ENCODE results near the gene RTN1. TPM values are rescaled to one million over a fixed set of nuclear protein-coding genes. Genes with fewer than 3 reads are reported as not detected.

The RTN1 gene
- total and polyA plus RNA-seq, 10 of the 15 experiments (the other 5 are each of a cell fraction or from before 2014, with no cell fraction given) = 0.03 to 0.55 (median 0.13) TPM; not detected in 4

- intact Hi-C loops (cut with micrococcal nuclease; ENCODE audit: unreplicated experiment) (no loop called here), in situ Hi-C loops (cut with MboI) (no loop called here)
- no peaks in the 10 kb centered on the region; the same call in 1 of the 2 replicates for H3K4me1 ChIP-seq (ENCODE audit: control insufficient read depth, insufficient read depth, low read length)
- ATAC-seq (no peak), FAIRE-seq (no peak), DNase-seq (ENCODE audit: low read depth, low spot score) (no peak)
- 31% methylated on average over 40 of the region's 44 CpGs for WGBS (ENCODE audit: insufficient coverage, insufficient replicate concordance, low lambda C conversion rate, missing lambda C conversion rate)
- no peak overlapping the region for H2AFZ ChIP-seq (ENCODE audit: control insufficient read depth, low read depth, low read length)
- no peaks in the 10 kb centered on the region for H3K79me2 ChIP-seq (ENCODE audit: control insufficient read depth, insufficient read depth, low read length)
- H4K20me1 ChIP-seq (ENCODE audit: control insufficient read depth, insufficient read depth) = no peaks in the 10 kb centered on the region
- ChIA-PET CTCF (no interaction called here), POLR2A (no interaction called here), RAD21 (ENCODE audit: unreplicated experiment) (no interaction called here), SMC1A (ENCODE audit: uncharacterized antibody, unreplicated experiment) (no interaction called here)
- no peak overlapping the region for H3K9ac ChIP-seq (ENCODE audit: control insufficient read depth, insufficient read depth, low read length)
- H3K9me3 ChIP-seq (replicated peaks; ENCODE audit: control insufficient read depth, insufficient read depth, low read length) = no peaks in the 10 kb centered on the region
- H3K27me3 ChIP-seq (replicated peaks in 1 of 2; ENCODE audit: control insufficient read depth in 2 of 2, insufficient read depth in 2 of 2, low read length in 1 of 2) = peaks cover 6 to 7% of the 10 kb centered on the region in 2 experiments
- H3K4me3 ChIP-seq = peak overlapping the region; percentile 67; the same call in 1 of the 2 replicates
- BruUV-seq (replicated peaks) = no TSS peak
- peak overlapping the region; percentile 84; the same call in 1 of the 2 replicates for H3K4me2 ChIP-seq (ENCODE audit: control insufficient read depth, insufficient read depth)
- no peaks in the 10 kb centered on the region for H3K36me3 ChIP-seq (ENCODE audit: control insufficient read depth in 2 of 2, insufficient read depth in 2 of 2, low read length in 1 of 2)
- H3K27ac ChIP-seq (ENCODE audit: control insufficient read depth, insufficient read depth) = no peak overlapping the region
- TF ChIP-seq YBX1 (IDR thresholded peaks at IDR 0.05) (no peak), E4F1 (IDR thresholded peaks at IDR 0.05; ENCODE audit: borderline replicate concordance, partially characterized antibody) (no peak), BCLAF1 (IDR thresholded peaks at IDR 0.05) (no peak), ZNF217 (IDR thresholded peaks at IDR 0.05) (no peak), SMAD1 (IDR thresholded peaks at IDR 0.05; ENCODE audit: low read depth, partially characterized antibody) (no peak), JUNB (IDR thresholded peaks at IDR 0.05) (no peak), RCOR1 (conservative IDR thresholded peaks at IDR 0.05; ENCODE audit: low read depth, low read length) (no peak), ATF7 (IDR thresholded peaks at IDR 0.05; ENCODE audit: low read depth) (no peak), IRF5 (IDR thresholded peaks at IDR 0.05; ENCODE audit: borderline replicate concordance) (no peak), ZBED1 (IDR thresholded peaks at IDR 0.05; ENCODE audit: borderline replicate concordance) (no peak), HCFC1 (IDR thresholded peaks at IDR 0.05; ENCODE audit: low read length) (no peak), ATF3 (IDR thresholded peaks at IDR 0.05; ENCODE audit: borderline replicate concordance, extremely low read depth, low read depth, low read length) (no peak), BMI1 (IDR thresholded peaks at IDR 0.05; ENCODE audit: borderline replicate concordance) (no peak), KLF5 (IDR thresholded peaks at IDR 0.05; ENCODE audit: partially characterized antibody) (no peak), ZNF384 (IDR thresholded peaks at IDR 0.05; ENCODE audit: borderline replicate concordance, low read depth, low read length) (no peak), SIN3A (IDR thresholded peaks at IDR 0.05; ENCODE audit: low read depth, low read length) (no peak)
These were observed 958 bp downstream of the RTN1 start for GRCh38 chr14:59869381-59870255.
